T-helper 2 cell treated with Interferon-gamma antibody and Interleukin-4, amounts not matched to agents 5 μg/mL and 100 μg/mL, for 36 hours (primary cell): ENCODE measurements around the gene RPTOR.
"Not testable (repeated sequence)": the region's sequence is repeated elsewhere in the genome, so short reads cannot be mapped to it uniquely, and the experiment has no call there.

ENCODE experiments used
- DNase-seq: peaks from one replicate; pipeline ENCODE4 v3.0.0; 2021; ENCODE audit warnings: low spot score
- H3K27ac Mint-ChIP-seq: one replicate; pipeline ENCODE4 v1.8.0; 2021; ENCODE audit warnings: mild to moderate bottlenecking, mixed read lengths
- H3K27me3 Mint-ChIP-seq: one replicate; pipeline ENCODE4 v1.8.0; 2021; ENCODE audit warnings: low read depth, mixed read lengths
- H3K36me3 Mint-ChIP-seq: one replicate; pipeline ENCODE4 v1.8.0; 2021; ENCODE audit warnings: low read depth, mixed read lengths
- H3K4me1 Mint-ChIP-seq: one replicate; pipeline ENCODE4 v1.8.0; 2021; ENCODE audit warnings: low read depth, mixed read lengths
- H3K4me3 Mint-ChIP-seq: one replicate; pipeline ENCODE4 v1.8.0; 2022; ENCODE audit warnings: mild to moderate bottlenecking, moderate library complexity, mixed read lengths
- H3K9me3 Mint-ChIP-seq: one replicate; pipeline ENCODE4 v1.8.0; 2021; ENCODE audit warnings: mixed read lengths

The RPTOR gene

GRCh38 chr17:80795090-80795580 lies 250.5 kb downstream of the RPTOR start:
- H3K4me1 Mint-ChIP-seq: peaks cover 33% of the 10 kb centered on the region
- no peak overlapping the region for H3K4me3 Mint-ChIP-seq
- no peaks in the 10 kb centered on the region for H3K9me3 Mint-ChIP-seq
- peak overlapping the region; percentile 34 for H3K27ac Mint-ChIP-seq
- H3K27me3 Mint-ChIP-seq: no peaks in the 10 kb centered on the region
- peaks cover 49% of the 10 kb centered on the region for H3K36me3 Mint-ChIP-seq
- no peak for DNase-seq

- H3K9me3 Mint-ChIP-seq: no peaks in the 10 kb centered on the region
- no peak overlapping the region for H3K4me3 Mint-ChIP-seq
- no peak overlapping the region for H3K27ac Mint-ChIP-seq
- H3K27me3 Mint-ChIP-seq: no peaks in the 10 kb centered on the region
- H3K4me1 Mint-ChIP-seq: peaks cover 30% of the 10 kb centered on the region
- peaks cover 49% of the 10 kb centered on the region for H3K36me3 Mint-ChIP-seq
- DNase-seq: no peak
These were observed 251.1 kb downstream of the RPTOR start for GRCh38 chr17:80795754-80796153.

GRCh38 chr17:80796430-80796861 lies 251.8 kb downstream of the RPTOR start:
- Mint-ChIP-seq H3K36me3 (peaks cover 49% of the 10 kb centered on the region), H3K4me3 (no peak overlapping the region), H3K9me3 (no peaks in the 10 kb centered on the region), H3K27ac (no peak overlapping the region), H3K27me3 (no peaks in the 10 kb centered on the region), H3K4me1 (peaks cover 24% of the 10 kb centered on the region)
- no peak for DNase-seq

GRCh38 chr17:80797222-80797621 lies 252.6 kb downstream of the RPTOR start:
- not testable (repeated sequence) for H3K4me3 Mint-ChIP-seq, H3K27ac Mint-ChIP-seq, DNase-seq, H3K9me3 Mint-ChIP-seq, H3K27me3 Mint-ChIP-seq
- Mint-ChIP-seq H3K4me1 (peaks cover 17% of the 10 kb centered on the region), H3K36me3 (peaks cover 46% of the 10 kb centered on the region)

- DNase-seq: no peak
- Mint-ChIP-seq H3K27ac (no peak overlapping the region), H3K4me3 (no peak overlapping the region), H3K27me3 (no peaks in the 10 kb centered on the region), H3K36me3 (peaks cover 45% of the 10 kb centered on the region), H3K4me1 (peaks cover 12% of the 10 kb centered on the region), H3K9me3 (no peaks in the 10 kb centered on the region)
These were observed 253.3 kb downstream of the RPTOR start for GRCh38 chr17:80797741-80798594.

GRCh38 chr17:80798595-80799537 lies 254.2 kb downstream of the RPTOR start:
- DNase-seq: no peak
- H3K9me3 Mint-ChIP-seq: no peaks in the 10 kb centered on the region
- no peak overlapping the region for H3K4me3 Mint-ChIP-seq
- no peaks in the 10 kb centered on the region for H3K27me3 Mint-ChIP-seq
- peaks cover 7% of the 10 kb centered on the region for H3K4me1 Mint-ChIP-seq
- H3K36me3 Mint-ChIP-seq: peaks cover 38% of the 10 kb centered on the region
- H3K27ac Mint-ChIP-seq: no peak overlapping the region

- peaks cover 8% of the 10 kb centered on the region for H3K4me1 Mint-ChIP-seq
- peaks cover 38% of the 10 kb centered on the region for H3K36me3 Mint-ChIP-seq
- H3K9me3 Mint-ChIP-seq: no peaks in the 10 kb centered on the region
- H3K4me3 Mint-ChIP-seq: no peak overlapping the region
- H3K27ac Mint-ChIP-seq: no peak overlapping the region
- DNase-seq: no peak
- no peaks in the 10 kb centered on the region for H3K27me3 Mint-ChIP-seq
These were observed 255.2 kb downstream of the RPTOR start for GRCh38 chr17:80799538-80800480.

GRCh38 chr17:80800481-80801391 lies 256.1 kb downstream of the RPTOR start:
- Mint-ChIP-seq H3K4me3 (no peak overlapping the region), H3K36me3 (peaks cover 39% of the 10 kb centered on the region), H3K27me3 (no peaks in the 10 kb centered on the region), H3K9me3 (no peaks in the 10 kb centered on the region), H3K27ac (no peak overlapping the region), H3K4me1 (peaks cover 13% of the 10 kb centered on the region)
- no peak for DNase-seq

GRCh38 chr17:80802626-80803450 lies 258.2 kb downstream of the RPTOR start:
- Mint-ChIP-seq H3K4me1 (peaks cover 15% of the 10 kb centered on the region), H3K4me3 (no peak overlapping the region), H3K36me3 (peaks cover 47% of the 10 kb centered on the region), H3K27me3 (no peaks in the 10 kb centered on the region), H3K27ac (no peak overlapping the region), H3K9me3 (peaks cover 17% of the 10 kb centered on the region)
- no peak for DNase-seq

GRCh38 chr17:80803451-80804428 lies 259.1 kb downstream of the RPTOR start:
- H3K36me3 Mint-ChIP-seq: peaks cover 48% of the 10 kb centered on the region
- no peaks in the 10 kb centered on the region for H3K27me3 Mint-ChIP-seq
- peaks cover 17% of the 10 kb centered on the region for H3K4me1 Mint-ChIP-seq
- H3K9me3 Mint-ChIP-seq: peaks cover 21% of the 10 kb centered on the region
- no peak overlapping the region for H3K27ac Mint-ChIP-seq
- no peak for DNase-seq
- H3K4me3 Mint-ChIP-seq: no peak overlapping the region

- peaks cover 51% of the 10 kb centered on the region for H3K36me3 Mint-ChIP-seq
- DNase-seq: no peak
- no peaks in the 10 kb centered on the region for H3K27me3 Mint-ChIP-seq
- no peak overlapping the region for H3K4me3 Mint-ChIP-seq
- H3K4me1 Mint-ChIP-seq: peaks cover 18% of the 10 kb centered on the region
- H3K27ac Mint-ChIP-seq: peak overlapping the region; percentile 36
- peaks cover 22% of the 10 kb centered on the region for H3K9me3 Mint-ChIP-seq
These were observed 259.8 kb downstream of the RPTOR start for GRCh38 chr17:80804466-80804865.
